ENCODE results near the gene GRK1. TPM values are rescaled to one million over a fixed set of nuclear protein-coding genes. Genes with fewer than 3 reads are reported as not detected.
A peak's percentile ranks its signal among the peaks of the same experiment; 100 is the strongest.

The GRK1 gene
- total and polyA plus RNA-seq, 2 of the 8 experiments (the other 6 are each of a cell fraction or from before 2014, with no cell fraction given) = 0.12 TPM; not detected in 1

DNA sequence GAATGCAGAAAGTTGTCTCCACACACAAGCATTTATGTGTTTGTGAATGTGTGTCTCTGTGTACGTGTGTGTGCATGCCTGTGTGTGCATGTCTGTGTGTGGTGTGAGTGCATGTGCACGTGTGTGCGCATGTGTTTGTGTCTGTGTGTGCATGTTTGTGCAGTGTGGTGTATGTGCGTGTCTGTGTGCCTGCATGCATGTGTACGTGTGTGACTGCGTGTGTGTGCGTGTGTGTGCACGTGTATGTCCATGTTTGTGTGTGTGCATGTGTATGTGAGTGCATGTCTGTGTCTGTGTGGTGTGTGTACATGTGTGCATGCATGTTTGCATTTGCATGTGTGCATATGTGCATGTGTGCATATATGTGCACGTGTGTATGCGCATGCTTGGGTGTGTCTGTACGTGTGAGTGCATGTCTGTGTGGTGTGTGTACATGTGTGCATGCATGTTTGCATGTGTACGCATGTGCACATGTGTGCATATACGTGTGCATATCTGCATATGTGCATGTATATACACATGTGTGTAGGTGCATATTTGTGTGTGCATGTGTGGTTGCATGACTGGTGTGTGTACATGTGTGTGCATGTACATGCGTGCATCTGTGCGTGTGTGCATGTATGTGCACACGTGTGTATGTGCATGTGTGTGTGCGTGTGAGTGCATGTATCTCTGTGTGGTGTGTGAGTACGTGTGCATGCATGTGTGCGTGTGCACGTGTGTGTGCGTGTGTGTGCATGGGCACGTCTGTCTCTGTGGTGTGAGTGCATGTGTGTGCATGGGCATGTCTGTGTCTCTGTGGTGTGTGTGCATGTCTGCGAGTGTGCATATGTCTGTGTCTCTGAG is 83.8 kb downstream of the GRK1 start:
- Histone ChIP-seq H2BK12ac (ENCODE audit: low read depth, low read length) (peak overlapping the region; percentile 69; the same call in 1 of the 2 replicates), H2BK120ac (replicated peaks; ENCODE audit: low read depth, low read length) (peak overlapping the region; percentile 64), H3K4me1 (replicated peaks in 1 of 4; ENCODE audit: control insufficient read depth in 3 of 4, insufficient read depth in 4 of 4, low read length in 3 of 4) (0 out of 7 replicates have a peak, but pooled peaks cover 0 to 2% (median 0%) of the 10 kb centered on the region in 4 experiments), H3K27ac (ENCODE audit: low read depth, low read length) (no peak overlapping the region), H3K36me3 (ENCODE audit: control insufficient read depth in 2 of 4, insufficient read depth in 4 of 4, low read length in 3 of 4) (no peaks in the 10 kb centered on the region; a peak in 1 of 8 replicates), H3K56ac (replicated peaks; ENCODE audit: insufficient read length, low read depth, low read length) (no peak overlapping the region), H3K9ac (replicated peaks in 1 of 4; ENCODE audit: extremely low read depth in 1 of 4, low read depth in 3 of 4, low read length in 3 of 4) (peak overlapping the region in 1 of 4 experiments; percentile 32; a peak in 1 of 7 replicates), H3K18ac (ENCODE audit: extremely low read depth, low read length) (no peak overlapping the region), H3K23me2 (ENCODE audit: low read depth, low read length) (0 out of 2 replicates have a peak, but pooled peaks cover 4% of the 10 kb centered on the region), H4K91ac (replicated peaks; ENCODE audit: insufficient read length, low read length) (peak overlapping the region; percentile 85), H3K4ac (replicated peaks; ENCODE audit: insufficient read length, low read depth, low read length) (peak overlapping the region; percentile 96), H2AFZ (ENCODE audit: low read length) (no peak overlapping the region), H3K4me3 (ENCODE audit: extremely low read depth in 1 of 4, insufficient read depth in 2 of 4, low read depth in 3 of 4, low read length in 4 of 4) (no peak overlapping the region), H4K5ac (ENCODE audit: insufficient read length, low read depth, low read length) (no peak overlapping the region), H3K23ac (ENCODE audit: insufficient read length) (peak overlapping the region; percentile 98), H4K8ac (ENCODE audit: extremely low read depth, insufficient read depth, low read length) (no peak overlapping the region), H3K4me2 (ENCODE audit: insufficient read depth in 1 of 2, low read depth in 2 of 2, low read length in 2 of 2) (no peak overlapping the region), H2BK15ac (ENCODE audit: low read length) (peak overlapping the region; percentile 95), H2BK5ac (ENCODE audit: low read depth, low read length) (peak overlapping the region; percentile 29; the same call in 1 of the 2 replicates), H3K27me3 (replicated peaks in 1 of 4; ENCODE audit: control insufficient read depth in 3 of 4, extremely low read depth in 1 of 4, insufficient read depth in 3 of 4, low read length in 3 of 4) (no peaks in the 10 kb centered on the region), H3K14ac (ENCODE audit: insufficient read length) (no peak overlapping the region), H3K79me2 (ENCODE audit: control insufficient read depth in 1 of 2, insufficient read depth in 2 of 2, low read length in 2 of 2) (no peaks in the 10 kb centered on the region), H4K20me1 (replicated peaks in 1 of 2; ENCODE audit: control insufficient read depth in 1 of 2, insufficient read depth in 2 of 2, low read length in 2 of 2) (peaks cover 0 to 7% of the 10 kb centered on the region in 2 experiments), H2AK5ac (ENCODE audit: low read depth, low read length) (peak overlapping the region; percentile 96; the same call in 1 of the 2 replicates), H3K79me1 (ENCODE audit: low read depth, low read length) (no peaks in the 10 kb centered on the region), H3K9me3 (ENCODE audit: insufficient read depth in 2 of 2, low read depth in 1 of 2, low read length in 1 of 2) (peaks cover 9 to 10% of the 10 kb centered on the region in 2 experiments; a peak in 3 of 4 replicates), H2BK20ac (ENCODE audit: low read length) (no peak overlapping the region)
- 88% methylated on average over 23 of the region's 23 CpGs; no CpG with 5 or more reads in 1 of the 2 experiments for WGBS, 2 experiments (ENCODE audit: extremely low coverage in 1 of 2, insufficient coverage in 1 of 2, insufficient read length in 1 of 2, insufficient replicate concordance in 2 of 2, low coverage in 1 of 2, low lambda C conversion rate in 2 of 2, missing lambda C conversion rate in 1 of 2)
- TF ChIP-seq CREB1 (IDR thresholded peaks at IDR 0.05) = no peak
- no peak for TF ChIP-seq YY1 (IDR thresholded peaks at IDR 0.05; ENCODE audit: low read depth, low read length)
- TF ChIP-seq CHD2 (IDR thresholded peaks at IDR 0.05; ENCODE audit: low read length) = no peak
- no peak for TF ChIP-seq CBX5 (IDR thresholded peaks at IDR 0.05; ENCODE audit: low read depth, low read length)
- TF ChIP-seq JUN (IDR thresholded peaks at IDR 0.05; ENCODE audit: low read depth, low read length) = 0 out of 2 replicates have a peak, but pooled peaks have one; percentile 37
- POLR2A ChIA-PET (ENCODE audit: partially characterized antibody) = no interaction called here
- DNase-seq (ENCODE audit: low read depth in 1 of 2, low spot score in 2 of 2) (no peak), FAIRE-seq (no peak)
- CTCF ChIA-PET (ENCODE audit: partially characterized antibody) = interaction anchor here (0.7 to 0.9 kb wide), 4 partner anchors 10 to 120 kb away, joined by 3 read pairs; no protein-coding TSS in a partner anchor
